ENCODE measurements around the gene JARID2. TPM values are rescaled to one million over a fixed set of nuclear protein-coding genes. Genes with fewer than 3 reads are reported as not detected.

The JARID2 gene
- total RNA-seq, 1 donor from 2014 or later, result 17.9 TPM

DNA sequence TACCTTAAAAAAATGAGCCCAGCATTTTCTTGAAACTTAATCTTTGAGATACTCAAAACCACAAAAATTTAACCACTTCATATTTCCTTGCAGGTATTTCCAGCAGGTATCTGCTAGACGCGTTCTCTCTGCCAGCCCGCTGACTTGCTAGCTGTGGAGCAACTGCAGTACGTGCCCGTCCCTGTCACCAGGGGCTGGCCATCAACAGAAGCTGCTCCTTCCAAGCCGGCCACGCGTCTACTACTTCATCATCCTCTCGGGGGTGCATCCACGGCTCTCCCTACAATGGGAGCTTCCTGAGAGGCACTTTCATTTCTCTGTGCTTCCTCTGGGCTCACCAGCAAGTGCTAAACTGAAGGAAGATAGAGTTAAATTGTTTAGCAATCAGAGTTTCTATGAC, 284.5 kb downstream of the JARID2 start:
- peak in 1 of 2 donors; percentile 65 for DNase-seq (ENCODE audit: extremely low spot score in 2 of 2)
- Histone ChIP-seq H3K4me3 (no peak overlapping the region), H3K27me3 (no peaks in the 10 kb centered on the region), H3K27ac (no peak overlapping the region), H3K36me3 (peaks cover 0 to 5% of the 10 kb centered on the region in 2 donors), H3K4me1 (peaks cover 2% of the 10 kb centered on the region), H3K9me3 (no peaks in the 10 kb centered on the region)
- intact Hi-C loops (cut with DNase I), result no loop called here
- TF ChIP-seq POLR2AphosphoS5 (IDR thresholded peaks at IDR 0.05; ENCODE audit: insufficient read depth in 1 of 2, low read depth in 1 of 2), result no peak
- TF ChIP-seq POLR2A (IDR thresholded peaks at IDR 0.05), result no peak
- TF ChIP-seq, protein P1, sequence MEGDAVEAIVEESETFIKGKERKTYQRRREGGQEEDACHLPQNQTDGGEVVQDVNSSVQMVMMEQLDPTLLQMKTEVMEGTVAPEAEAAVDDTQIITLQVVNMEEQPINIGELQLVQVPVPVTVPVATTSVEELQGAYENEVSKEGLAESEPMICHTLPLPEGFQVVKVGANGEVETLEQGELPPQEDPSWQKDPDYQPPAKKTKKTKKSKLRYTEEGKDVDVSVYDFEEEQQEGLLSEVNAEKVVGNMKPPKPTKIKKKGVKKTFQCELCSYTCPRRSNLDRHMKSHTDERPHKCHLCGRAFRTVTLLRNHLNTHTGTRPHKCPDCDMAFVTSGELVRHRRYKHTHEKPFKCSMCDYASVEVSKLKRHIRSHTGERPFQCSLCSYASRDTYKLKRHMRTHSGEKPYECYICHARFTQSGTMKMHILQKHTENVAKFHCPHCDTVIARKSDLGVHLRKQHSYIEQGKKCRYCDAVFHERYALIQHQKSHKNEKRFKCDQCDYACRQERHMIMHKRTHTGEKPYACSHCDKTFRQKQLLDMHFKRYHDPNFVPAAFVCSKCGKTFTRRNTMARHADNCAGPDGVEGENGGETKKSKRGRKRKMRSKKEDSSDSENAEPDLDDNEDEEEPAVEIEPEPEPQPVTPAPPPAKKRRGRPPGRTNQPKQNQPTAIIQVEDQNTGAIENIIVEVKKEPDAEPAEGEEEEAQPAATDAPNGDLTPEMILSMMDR (IDR thresholded peaks at IDR 0.05), result no peak

DNA sequence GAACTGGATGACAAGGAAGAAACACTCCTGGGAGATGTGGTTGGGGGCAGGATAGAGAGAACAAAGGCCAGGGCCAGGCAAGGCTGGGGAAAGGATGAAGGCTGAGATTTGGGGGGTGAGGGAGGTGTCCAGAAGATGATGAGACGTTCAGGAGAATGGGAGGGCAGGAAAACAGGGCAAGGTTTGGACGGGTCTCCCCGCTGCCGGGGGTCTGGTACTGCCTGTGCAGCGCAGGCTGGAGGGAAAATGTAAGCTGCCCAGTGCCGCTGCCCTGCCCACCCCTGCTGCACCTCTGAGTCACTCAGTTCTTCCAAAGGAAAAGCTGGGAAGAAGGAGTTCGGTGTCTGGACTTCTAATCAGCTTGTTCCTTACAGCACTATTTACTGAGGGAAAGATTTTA, 286.1 kb downstream of the JARID2 start:
- Histone ChIP-seq H3K27ac (no peak overlapping the region), H3K27me3 (no peaks in the 10 kb centered on the region), H3K9me3 (no peaks in the 10 kb centered on the region), H3K4me1 (peaks cover 16% of the 10 kb centered on the region), H3K36me3 (peaks cover 0 to 5% of the 10 kb centered on the region in 2 donors), H3K4me3 (no peak overlapping the region)
- intact Hi-C loops (cut with DNase I), result no loop called here
- TF ChIP-seq, protein P1 (IDR thresholded peaks at IDR 0.05), result no peak
- TF ChIP-seq POLR2A (IDR thresholded peaks at IDR 0.05) (no peak), POLR2AphosphoS5 (IDR thresholded peaks at IDR 0.05; ENCODE audit: insufficient read depth in 1 of 2, low read depth in 1 of 2) (no peak)
- no peak for DNase-seq (ENCODE audit: extremely low spot score in 2 of 2)

DNA sequence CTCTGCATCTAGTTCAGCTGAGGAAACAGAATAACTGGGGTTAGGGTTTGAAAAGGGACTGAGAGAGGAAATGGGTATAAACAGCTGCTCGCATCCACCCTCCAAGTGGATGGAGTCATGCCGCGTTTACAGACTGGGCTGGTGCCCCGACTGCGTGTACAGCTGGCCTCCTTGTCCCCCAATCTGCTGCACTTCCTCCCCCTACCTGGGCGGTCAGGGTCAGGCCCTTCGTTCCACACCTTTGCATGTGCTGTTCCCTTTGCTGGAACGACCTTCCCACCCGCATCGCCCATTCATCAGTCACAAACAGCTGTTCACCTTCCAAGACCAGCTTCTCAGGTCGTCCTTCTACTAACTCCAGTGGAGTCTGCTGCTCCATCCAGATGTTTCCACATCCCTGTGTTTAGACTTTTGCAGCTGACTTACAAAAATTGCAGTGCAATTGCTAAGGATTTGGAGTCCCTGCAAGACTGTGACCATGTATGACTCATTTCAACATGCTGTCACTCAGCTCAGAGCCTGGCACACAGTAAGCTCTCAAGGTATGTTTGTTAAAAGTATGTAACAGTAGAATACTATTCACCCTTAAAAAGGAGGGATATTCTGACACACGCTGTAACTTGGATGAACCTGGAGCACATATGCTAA, 287.6 kb downstream of the JARID2 start:
- intact Hi-C loops (cut with DNase I), result no loop called here
- H3K4me3 ChIP-seq, result no peak overlapping the region
- H3K36me3 ChIP-seq, result peaks cover 0 to 5% of the 10 kb centered on the region in 2 donors
- no peak for TF ChIP-seq POLR2A (IDR thresholded peaks at IDR 0.05)
- TF ChIP-seq, protein P1 (IDR thresholded peaks at IDR 0.05), result no peak
- TF ChIP-seq POLR2AphosphoS5 (IDR thresholded peaks at IDR 0.05; ENCODE audit: insufficient read depth in 1 of 2, low read depth in 1 of 2), result no peak
- H3K9me3 ChIP-seq, result no peaks in the 10 kb centered on the region
- no peak overlapping the region for H3K27ac ChIP-seq
- H3K27me3 ChIP-seq, result no peaks in the 10 kb centered on the region
- no peak for DNase-seq (ENCODE audit: extremely low spot score in 2 of 2)
- peaks cover 16% of the 10 kb centered on the region for H3K4me1 ChIP-seq

DNA sequence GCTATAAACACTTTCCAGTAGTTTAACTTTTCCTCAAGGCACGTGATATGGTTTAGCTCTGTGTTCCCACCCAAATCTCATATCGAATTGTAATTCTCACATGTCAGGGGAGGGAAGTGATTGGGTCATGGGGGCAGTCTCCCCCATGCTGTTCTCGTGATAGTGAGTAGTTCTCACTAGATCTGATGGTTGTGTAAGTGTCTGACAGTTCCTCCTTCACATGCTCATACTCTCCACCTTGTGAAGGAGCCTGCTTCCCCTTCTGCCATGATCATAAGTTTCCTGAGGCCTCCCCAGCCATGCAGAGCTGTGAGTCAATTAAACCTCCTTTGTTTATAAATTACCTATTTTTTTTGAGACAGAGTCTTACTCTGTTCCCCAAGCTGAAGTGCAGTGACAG, 289.1 kb downstream of the JARID2 start:
- Histone ChIP-seq H3K4me1 (peaks cover 16% of the 10 kb centered on the region), H3K27ac (no peak overlapping the region), H3K36me3 (peaks cover 0 to 5% of the 10 kb centered on the region in 2 donors), H3K27me3 (no peaks in the 10 kb centered on the region), H3K9me3 (no peaks in the 10 kb centered on the region), H3K4me3 (no peak overlapping the region)
- intact Hi-C loops (cut with DNase I), result no loop called here
- TF ChIP-seq POLR2A (IDR thresholded peaks at IDR 0.05) (no peak), POLR2AphosphoS5 (IDR thresholded peaks at IDR 0.05; ENCODE audit: insufficient read depth in 1 of 2, low read depth in 1 of 2) (no peak)
- TF ChIP-seq, protein P1 (IDR thresholded peaks at IDR 0.05), result no peak
- DNase-seq (ENCODE audit: extremely low spot score in 2 of 2), result no peak

DNA sequence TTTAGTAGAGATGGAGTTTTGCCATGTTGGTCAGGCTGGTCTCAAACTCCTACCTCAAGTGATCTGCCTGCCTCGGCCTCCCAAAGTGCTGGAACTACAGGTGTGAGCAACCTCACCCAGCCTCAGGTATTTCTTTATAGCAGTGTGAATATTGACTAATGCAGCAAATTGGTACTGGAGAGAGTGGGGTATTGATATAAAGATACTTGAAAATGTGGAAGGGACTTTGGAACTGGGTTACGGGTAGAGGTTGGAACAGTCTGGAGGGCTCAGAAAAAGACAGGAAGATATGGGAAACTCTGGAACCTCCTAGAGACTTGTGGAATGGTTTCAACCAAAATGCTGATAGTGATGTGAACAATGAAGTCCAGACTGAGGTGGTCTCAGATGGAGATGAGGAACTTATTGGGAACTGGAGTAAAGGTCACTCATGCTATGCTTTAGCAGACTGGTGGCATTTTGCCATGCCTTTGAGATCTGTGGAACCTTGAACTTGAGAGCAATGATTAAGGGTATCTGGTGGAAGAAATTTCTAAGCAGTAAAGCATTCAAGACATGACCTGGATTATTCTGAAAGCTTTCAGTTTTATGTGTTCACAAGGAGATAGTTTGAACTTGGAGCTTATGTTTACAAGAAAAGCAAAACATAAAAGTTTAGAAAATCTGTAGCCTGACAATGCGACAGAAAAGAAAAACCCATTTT, 289.8 kb downstream of the JARID2 start:
- H3K9me3 ChIP-seq, result no peaks in the 10 kb centered on the region
- no peak overlapping the region for H3K27ac ChIP-seq
- no peak for DNase-seq (ENCODE audit: extremely low spot score in 2 of 2)
- H3K4me3 ChIP-seq, result no peak overlapping the region
- peaks cover 16% of the 10 kb centered on the region for H3K4me1 ChIP-seq
- H3K27me3 ChIP-seq, result no peaks in the 10 kb centered on the region
- intact Hi-C loops (cut with DNase I), result no loop called here
- TF ChIP-seq POLR2A (IDR thresholded peaks at IDR 0.05) (no peak), POLR2AphosphoS5 (IDR thresholded peaks at IDR 0.05; ENCODE audit: insufficient read depth in 1 of 2, low read depth in 1 of 2) (no peak)
- TF ChIP-seq, protein P1 (IDR thresholded peaks at IDR 0.05), result no peak
- H3K36me3 ChIP-seq, result no peaks in the 10 kb centered on the region
